OCI-LY7 (cell line): ENCODE data around the gene UMAD1. TPM values are rescaled to one million over a fixed set of nuclear protein-coding genes. Genes with fewer than 3 reads are reported as not detected.

Experiments
- BruUV-seq: library from RNA; stranded (reverse); fragments of 400-500 nt; replicated peaks from 2 replicates; lab custom pipeline; 2021; lab: Mats Ljungman, UMichigan
- CTCF ChIA-PET: fragments of 300-600 bp; sonication (Branson Sonifier 250); formaldehyde crosslinking; loops from one replicate; lab custom pipeline; 2022; ENCODE audit warnings: antibody characterized with exemption; ENCODE audit not compliant: unreplicated experiment; lab: Charles Lee
- POLR2A ChIA-PET: fragments of 300-600 bp; sonication (Branson Sonifier 250); formaldehyde crosslinking; loops from one replicate; lab custom pipeline; 2022; ENCODE audit warnings: antibody characterized with exemption; lab: Charles Lee
- DNase-seq: peaks from one replicate; pipeline ENCODE4 v3.0.0-alpha.2; 2015; ENCODE audit warnings: low spot score
- H2AFZ ChIP-seq: fragments of 200-600 bp; sonication (generic), shearing (Covaris generic); 2 replicates; pipeline ENCODE4 v1.6.1; 2014; ENCODE audit warnings: mild to moderate bottlenecking, antibody characterized with exemption, low read length, moderate library complexity
- H3K27ac ChIP-seq: fragments of 200-600 bp; sonication (generic); 2 replicates; pipeline ENCODE4 v1.5.1; 2014; ENCODE audit warnings: mixed run types, low read depth, mild to moderate bottlenecking, moderate library complexity, low read length, inconsistent platforms; ENCODE audit not compliant: poor library complexity, severe bottlenecking
- H3K36me3 ChIP-seq: fragments of 200-600 bp; sonication (generic); 2 replicates; pipeline ENCODE4 v1.6.1; 2014; ENCODE audit warnings: mild to moderate bottlenecking, antibody characterized with exemption, low read length, moderate library complexity, mixed read lengths; ENCODE audit not compliant: insufficient read depth
- H3K4me1 ChIP-seq: fragments of 200-600 bp; sonication (generic); 2 replicates; pipeline ENCODE4 v1.5.1; 2014; ENCODE audit warnings: mild to moderate bottlenecking, low read length; ENCODE audit not compliant: insufficient read depth, poor library complexity, severe bottlenecking
- H3K4me2 ChIP-seq: fragments of 200-600 bp; sonication (generic); 2 replicates; pipeline ENCODE4 v1.6.1; 2014; ENCODE audit warnings: mild to moderate bottlenecking, low read length
- H3K4me3 ChIP-seq: fragments of 200-600 bp; sonication (generic); 2 replicates; pipeline ENCODE4 v1.5.1; 2014; ENCODE audit warnings: mild to moderate bottlenecking, low read depth, low read length; ENCODE audit not compliant: poor library complexity, severe bottlenecking
- H3K79me2 ChIP-seq: fragments of 200-600 bp; sonication (generic); 2 replicates; pipeline ENCODE4 v1.6.1; 2016; ENCODE audit warnings: low read depth, mild to moderate bottlenecking, low read length, moderate library complexity, mixed read lengths; ENCODE audit not compliant: insufficient read depth
- H3K9me2 ChIP-seq: fragments of 200-600 bp; sonication (generic); 2 replicates; pipeline ENCODE4 v1.6.1; 2016; ENCODE audit warnings: mild to moderate bottlenecking, low read length, mixed read lengths; ENCODE audit not compliant: insufficient read depth
- H3K9me3 ChIP-seq: fragments of 200-600 bp; sonication (generic); 2 replicates; pipeline ENCODE4 v1.6.1; 2014; ENCODE audit warnings: mild to moderate bottlenecking, mixed run types, low read length, mixed read lengths
- H4K20me1 ChIP-seq: fragments of 200-600 bp; sonication (generic); 2 replicates; pipeline ENCODE4 v1.6.1; 2014; ENCODE audit warnings: mild to moderate bottlenecking, antibody characterized with exemption, low read length, moderate library complexity, mixed read lengths; ENCODE audit not compliant: insufficient read depth
- CTCF ChIP-seq: fragments of 200-600 bp; sonication (generic); conservative IDR thresholded peaks from 2 replicates; pipeline ENCODE4 v1.5.1; 2014; ENCODE audit warnings: mild to moderate bottlenecking, antibody characterized with exemption, low read length, moderate library complexity, mixed read lengths
- EZH2phosphoT487 ChIP-seq: fragments of 200-600 bp; sonication (generic); IDR thresholded peaks from 2 replicates; pipeline ENCODE4 v1.6.1; 2018; ENCODE audit warnings: low read depth, borderline replicate concordance, mild to moderate bottlenecking, mixed run types, antibody characterized with exemption, low read length, moderate library complexity, mixed read lengths
- intact Hi-C: fragments of 100-400 bp; cut with micrococcal nuclease; formaldehyde crosslinking; loops from one replicate; pipeline ENCODE4 v1.10.0; 2022; ENCODE audit not compliant: unreplicated experiment
- total RNA-seq, 2 experiments: library from RNA; depleted of rRNA in 1 of 2; stranded (reverse); fragments of >200 nt in 1 of 2; shearing (Covaris generic) in 1 of 2; gene quantifications; 2 replicates each; pipeline ENCODE4 v1.2.3, GENCODE V29; 2014 to 2022

The UMAD1 gene
- total RNA-seq, 2 experiments from 2014 or later: 8.7 to 15.2 TPM

GRCh38 chr7:7810826-7811225, 170.3 kb downstream of the UMAD1 start:
- Histone ChIP-seq H3K4me1 (peaks cover 14% of the 10 kb centered on the region), H3K36me3 (no peaks in the 10 kb centered on the region), H2AFZ (no peak overlapping the region), H3K79me2 (no peaks in the 10 kb centered on the region), H3K4me3 (no peak overlapping the region), H3K9me3 (no peaks in the 10 kb centered on the region), H3K9me2 (no peaks in the 10 kb centered on the region), H3K4me2 (no peak overlapping the region), H3K27ac (no peak overlapping the region), H4K20me1 (no peaks in the 10 kb centered on the region)
- ChIA-PET POLR2A (interaction anchor here (1.6 kb wide), 1 partner anchor 31 kb away, joined by 4 read pairs; no protein-coding TSS in a partner anchor), CTCF (no interaction called here)
- TF ChIP-seq EZH2phosphoT487: no peak
- no peak for TF ChIP-seq CTCF
- no TSS peak for BruUV-seq
- DNase-seq: no peak
- intact Hi-C loops: no loop called here

DNA sequence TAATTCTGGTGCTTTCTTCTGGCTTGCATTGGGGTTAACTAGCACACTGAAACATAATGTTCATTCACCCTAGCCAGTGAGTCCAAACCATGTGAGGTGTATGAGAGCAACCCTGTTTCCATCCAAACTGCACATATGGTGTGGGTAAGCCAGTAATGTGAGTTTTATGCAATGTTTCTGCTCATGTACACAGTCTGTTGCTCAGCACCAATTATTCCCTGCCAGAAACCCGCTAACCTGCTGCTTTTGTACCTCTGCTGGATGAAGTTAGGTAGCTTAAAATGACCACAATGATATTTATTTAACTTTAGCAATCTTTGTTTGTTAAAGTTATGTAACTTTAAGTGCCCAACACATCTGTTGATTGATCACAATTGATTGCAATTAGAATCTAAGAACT, 171.6 kb downstream of the UMAD1 start:
- Histone ChIP-seq H3K4me3 (no peak overlapping the region), H3K9me2 (no peaks in the 10 kb centered on the region), H3K9me3 (no peaks in the 10 kb centered on the region), H3K4me1 (peaks cover 20% of the 10 kb centered on the region), H2AFZ (no peak overlapping the region), H3K27ac (no peak overlapping the region), H3K79me2 (no peaks in the 10 kb centered on the region), H3K36me3 (no peaks in the 10 kb centered on the region), H4K20me1 (no peaks in the 10 kb centered on the region), H3K4me2 (no peak overlapping the region)
- intact Hi-C loops: no loop called here
- ChIA-PET CTCF (no interaction called here), POLR2A (interaction anchor here (0.5 to 1.6 kb wide), 7 partner anchors 11 to 1720 kb away, joined by 3 to 5 read pairs (median 4); no protein-coding TSS in a partner anchor)
- BruUV-seq: no TSS peak
- no peak for DNase-seq
- TF ChIP-seq CTCF: no peak
- TF ChIP-seq EZH2phosphoT487: no peak

DNA sequence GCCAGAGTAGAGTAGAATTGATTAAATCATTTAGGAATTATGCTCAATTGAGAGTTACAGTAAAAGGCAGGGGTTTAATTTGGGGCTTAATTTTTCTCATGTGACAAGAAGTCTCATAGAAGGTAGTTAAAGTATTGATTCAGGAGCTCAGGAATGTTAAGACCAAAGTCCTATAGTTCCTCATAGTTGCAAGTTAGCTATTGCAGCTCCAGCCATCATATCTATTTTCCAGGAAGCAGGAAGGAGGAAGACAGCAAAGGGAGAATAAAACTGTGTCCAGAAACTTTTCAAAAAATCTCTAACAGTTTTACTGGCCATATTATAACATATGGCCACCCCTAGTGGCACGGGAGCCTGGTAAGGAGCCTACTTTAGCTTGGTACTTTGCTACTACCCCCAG, 174.8 kb downstream of the UMAD1 start:
- intact Hi-C loops: no loop called here
- Histone ChIP-seq H3K79me2 (no peaks in the 10 kb centered on the region), H4K20me1 (no peaks in the 10 kb centered on the region), H3K36me3 (no peaks in the 10 kb centered on the region; the same call in 1 of the 2 replicates), H3K9me3 (no peaks in the 10 kb centered on the region), H2AFZ (no peak overlapping the region), H3K4me2 (peak overlapping the region; percentile 65), H3K4me1 (peaks cover 21% of the 10 kb centered on the region), H3K4me3 (no peak overlapping the region), H3K9me2 (no peaks in the 10 kb centered on the region), H3K27ac (no peak overlapping the region)
- BruUV-seq: no TSS peak
- POLR2A ChIA-PET: interaction anchor here (0.5 to 1.3 kb wide), 5 partner anchors 10 to 149 kb away, joined by 3 to 4 read pairs (median 3); no protein-coding TSS in a partner anchor
- no peak for DNase-seq
- TF ChIP-seq CTCF (no peak), EZH2phosphoT487 (no peak)
- CTCF ChIA-PET: no interaction called here
